Smooth muscle cell of the brain vasculature (primary cell): ENCODE results near the gene FHDC1.

Experiments
- DNase-seq: peaks from one replicate; pipeline ENCODE4 v3.0.0-alpha.2; 2012; ENCODE audit warnings: low read depth, low spot score

Gene FHDC1

DNA sequence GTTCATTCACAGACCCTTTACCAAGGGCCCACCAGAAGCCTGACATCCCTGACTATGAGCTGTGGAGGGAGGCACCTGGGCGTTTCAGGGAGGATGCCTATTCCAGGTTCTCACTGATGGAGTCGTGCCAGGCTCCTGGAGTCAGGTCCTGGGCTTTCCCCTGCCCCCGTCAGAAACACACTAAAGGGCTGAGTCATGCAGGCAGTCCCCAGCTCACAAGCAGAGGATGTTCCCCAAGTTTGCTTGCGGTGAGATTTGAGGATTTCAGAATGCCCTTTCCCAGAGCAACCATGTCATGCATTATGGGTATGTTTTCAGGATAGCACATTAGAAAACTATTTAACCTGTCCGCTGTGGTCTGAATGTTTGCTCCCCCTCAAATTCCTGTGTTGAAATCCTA lies 45.2 kb downstream of the FHDC1 start:
- DNase-seq = no peak

DNA sequence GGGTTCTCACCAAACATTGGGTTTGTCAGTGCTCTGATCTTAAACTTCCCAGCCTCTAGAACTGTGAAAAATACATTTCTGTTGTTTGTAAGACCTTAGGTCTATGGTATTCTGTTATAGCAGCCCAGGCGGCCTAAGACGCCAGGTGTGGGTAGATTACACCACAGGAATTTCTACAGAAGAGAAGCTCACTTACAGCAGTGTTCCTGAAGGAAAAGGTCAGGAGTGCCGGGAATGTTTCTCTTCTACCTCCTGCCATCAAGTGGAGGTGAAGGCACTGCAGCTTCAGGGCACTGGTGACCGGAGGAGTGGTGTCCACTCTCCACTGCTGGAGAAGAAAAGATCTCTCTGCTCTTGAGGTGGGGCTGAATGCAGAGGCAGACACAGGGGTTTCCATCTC lies 45.7 kb downstream of the FHDC1 start:
- no peak for DNase-seq

DNA sequence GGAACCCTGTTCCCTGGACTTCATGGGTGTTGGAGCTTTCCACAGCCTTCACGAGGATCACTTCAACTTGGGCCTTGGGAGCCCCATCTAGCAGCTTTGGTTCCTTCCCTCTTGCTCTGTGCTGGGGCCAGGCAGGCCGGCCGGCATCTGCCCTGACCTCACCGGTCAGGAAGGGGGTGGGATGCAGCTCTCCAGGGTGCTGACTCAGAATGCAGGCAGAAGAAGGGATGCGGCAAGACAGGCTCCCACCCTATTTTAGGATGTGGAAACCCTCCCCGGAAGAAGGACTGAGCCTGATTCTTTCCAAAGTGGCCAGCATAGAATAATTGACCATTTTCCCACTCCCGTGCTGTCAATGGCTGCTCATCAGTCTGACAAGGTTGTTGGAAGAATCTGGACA lies 47.1 kb downstream of the FHDC1 start:
- DNase-seq = no peak

DNA sequence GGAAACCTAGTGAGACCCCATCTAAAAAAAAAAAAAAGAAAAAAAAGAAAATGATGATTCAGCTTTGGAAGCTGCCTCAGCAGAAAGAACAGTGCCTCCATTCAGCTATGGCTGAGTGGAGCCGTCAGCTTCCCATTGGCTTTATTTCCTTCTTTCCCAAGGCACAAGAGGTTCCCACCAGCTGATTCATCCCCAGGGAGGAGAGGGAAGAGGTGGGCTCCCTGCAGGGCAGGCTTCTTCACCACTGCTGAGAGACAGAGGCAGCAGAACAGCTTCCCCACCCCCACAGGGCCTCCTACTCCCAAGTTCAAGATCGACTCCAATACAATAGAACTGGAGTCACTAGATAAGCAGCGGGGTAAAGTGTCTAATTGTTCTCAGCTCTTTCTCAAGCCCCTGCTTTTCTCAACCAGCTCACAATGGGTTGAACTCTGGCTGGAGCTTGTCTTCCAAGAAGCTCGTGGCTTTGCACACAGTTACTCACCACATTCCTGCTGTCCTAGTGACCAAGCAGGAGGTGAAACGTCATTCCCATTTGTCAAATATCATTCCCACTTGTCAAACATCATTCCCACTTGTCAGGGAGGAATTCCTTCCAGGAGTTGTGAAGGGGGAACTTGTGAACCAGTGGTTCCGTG lies 47.8 kb downstream of the FHDC1 start:
- no peak for DNase-seq

DNA sequence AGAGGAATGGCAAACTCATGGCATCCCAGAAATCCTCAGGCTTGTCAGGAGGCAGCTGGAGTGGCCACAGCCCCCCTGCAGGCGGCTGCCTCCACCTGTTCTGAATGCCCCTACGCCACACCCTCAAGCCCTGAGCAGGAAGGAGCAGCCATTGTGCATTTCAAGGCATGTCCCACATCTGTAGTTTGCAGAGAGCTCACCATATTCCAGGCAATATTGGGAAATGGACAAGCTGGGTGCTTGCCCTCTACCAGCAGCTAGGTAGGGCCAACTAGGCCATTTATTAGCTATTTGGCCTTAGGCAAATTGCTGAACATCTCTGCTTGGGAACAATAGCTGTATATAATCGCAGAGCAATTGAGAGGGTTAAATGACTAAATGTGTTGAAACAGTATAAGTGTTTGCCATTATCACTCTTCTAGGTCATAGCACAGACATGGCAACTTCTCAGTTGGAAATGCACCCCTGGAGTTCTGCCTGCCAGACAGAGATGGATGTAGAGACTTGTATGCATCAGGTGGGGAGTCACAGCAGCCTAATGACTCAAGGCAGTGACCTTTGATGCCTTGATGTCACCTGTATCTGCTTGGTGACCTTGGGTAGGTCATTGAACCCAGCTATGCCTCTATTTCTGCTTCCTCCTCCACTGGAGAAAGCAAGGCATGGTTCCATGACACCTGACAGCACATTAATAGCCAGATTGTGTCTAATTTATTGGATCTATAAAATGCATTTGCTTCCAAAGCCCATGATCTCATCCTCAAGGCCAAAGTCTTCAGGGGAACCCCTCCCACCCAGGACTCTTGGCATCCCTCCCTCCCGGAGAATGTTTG lies 52.8 kb downstream of the FHDC1 start:
- DNase-seq = no peak

DNA sequence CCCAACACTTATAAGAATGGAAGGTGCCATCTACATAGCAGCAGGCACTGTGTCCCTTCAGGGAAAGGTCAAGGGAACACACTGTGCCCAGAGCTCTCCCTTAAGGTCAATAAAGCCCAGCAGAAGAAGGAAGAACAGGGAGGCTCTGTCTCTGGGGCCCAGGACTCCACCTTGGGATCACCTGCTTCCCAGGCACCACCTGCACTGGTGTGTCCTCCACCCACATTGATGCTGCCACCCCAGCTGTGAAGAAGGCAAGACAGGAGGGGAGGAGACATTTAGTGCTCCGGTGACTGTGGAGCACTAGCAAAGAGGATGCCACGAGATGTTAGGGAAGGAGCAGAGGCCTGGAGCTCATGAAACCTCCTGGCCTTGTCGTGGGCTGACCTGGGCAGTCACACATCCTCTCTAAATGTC lies 53.4 kb downstream of the FHDC1 start:
- no peak for DNase-seq

DNA sequence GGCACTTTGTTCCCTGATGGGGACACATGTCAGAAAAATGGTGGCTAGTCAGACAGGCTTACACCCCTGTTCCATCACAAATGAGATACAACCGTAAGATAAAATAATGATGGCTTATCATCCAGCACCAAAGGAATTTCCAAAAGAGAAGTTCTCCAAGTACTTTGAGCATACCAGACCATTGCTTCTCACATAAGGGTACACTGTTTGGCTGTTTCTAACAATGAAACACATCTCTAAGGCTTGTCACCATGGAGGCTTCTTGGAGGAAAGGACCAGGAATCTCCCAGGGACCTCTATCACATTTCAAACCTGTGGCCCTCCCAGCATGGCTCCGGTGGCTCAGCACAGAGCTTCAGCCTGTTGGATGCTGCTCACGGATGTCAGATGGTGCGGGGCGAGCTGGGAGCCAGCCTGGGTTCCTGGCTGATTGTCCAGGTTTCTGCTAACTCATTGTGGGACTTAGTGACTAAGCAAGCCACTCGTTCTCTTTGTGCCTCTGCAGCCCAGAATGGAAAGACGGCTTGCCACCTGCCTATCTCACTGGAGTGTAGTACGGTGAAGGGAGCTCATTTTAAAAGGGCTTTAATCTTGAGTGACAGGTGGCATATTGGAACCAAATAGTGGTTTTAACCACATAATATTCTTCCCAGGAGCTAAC lies 54.5 kb downstream of the FHDC1 start:
- no peak for DNase-seq

DNA sequence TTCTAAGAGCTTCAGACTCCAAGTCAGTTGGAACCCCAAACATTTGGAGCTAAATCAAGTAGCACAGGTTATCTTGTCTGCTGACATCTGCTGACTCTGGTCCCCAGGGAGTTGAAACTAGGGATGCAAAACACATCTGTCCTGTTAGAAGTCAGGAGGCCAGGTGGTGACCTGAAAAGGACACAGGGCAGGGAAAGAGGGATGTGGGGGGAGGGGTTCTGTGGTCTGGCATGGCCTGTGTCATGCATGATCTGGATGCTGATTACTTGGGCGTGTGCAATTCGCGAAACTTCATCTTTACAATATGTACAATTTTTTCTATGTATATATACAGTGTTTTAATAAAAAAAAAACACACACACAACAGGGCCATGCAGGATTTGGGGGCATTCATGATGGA lies 55.3 kb downstream of the FHDC1 start:
- DNase-seq = no peak

DNA sequence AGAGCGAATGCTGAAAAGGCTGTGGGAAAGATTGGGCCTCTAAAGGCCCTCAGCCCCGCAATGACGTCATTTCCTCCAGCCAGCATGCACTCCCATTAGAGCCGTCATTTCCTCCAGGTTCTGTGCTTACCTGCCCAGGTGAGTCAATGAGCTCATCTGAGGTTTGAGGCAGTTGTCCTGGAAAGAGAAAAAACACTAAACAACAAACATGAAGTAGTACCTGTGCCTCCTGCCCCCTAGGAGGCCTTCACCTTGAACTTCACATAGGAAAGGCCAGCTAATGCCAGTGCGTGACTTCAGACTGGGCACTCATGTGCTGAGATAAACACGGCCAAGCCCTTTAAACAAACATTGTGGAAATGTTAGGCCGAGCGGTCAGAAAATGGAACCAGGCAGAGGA lies 55.9 kb downstream of the FHDC1 start:
- no peak for DNase-seq

DNA sequence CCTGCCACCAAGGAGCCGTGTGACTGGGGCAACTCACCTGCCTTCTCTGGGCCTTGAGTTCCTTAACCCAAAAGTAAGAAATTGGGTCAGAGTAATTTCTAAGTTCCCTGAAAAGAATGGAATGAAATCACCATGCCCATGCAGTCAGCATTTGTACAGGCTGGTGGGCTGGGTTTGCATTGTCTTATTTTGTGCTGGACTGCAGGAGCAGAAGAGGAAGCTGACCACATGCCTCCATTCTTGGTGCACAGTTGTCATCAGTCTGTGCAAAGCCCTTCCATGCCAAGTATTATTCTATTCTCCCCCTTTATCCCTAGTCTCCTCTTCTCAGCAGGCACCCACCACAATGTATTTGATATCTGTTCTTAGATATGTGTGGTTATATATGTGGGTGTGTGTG lies 56.3 kb downstream of the FHDC1 start:
- DNase-seq = no peak

DNA sequence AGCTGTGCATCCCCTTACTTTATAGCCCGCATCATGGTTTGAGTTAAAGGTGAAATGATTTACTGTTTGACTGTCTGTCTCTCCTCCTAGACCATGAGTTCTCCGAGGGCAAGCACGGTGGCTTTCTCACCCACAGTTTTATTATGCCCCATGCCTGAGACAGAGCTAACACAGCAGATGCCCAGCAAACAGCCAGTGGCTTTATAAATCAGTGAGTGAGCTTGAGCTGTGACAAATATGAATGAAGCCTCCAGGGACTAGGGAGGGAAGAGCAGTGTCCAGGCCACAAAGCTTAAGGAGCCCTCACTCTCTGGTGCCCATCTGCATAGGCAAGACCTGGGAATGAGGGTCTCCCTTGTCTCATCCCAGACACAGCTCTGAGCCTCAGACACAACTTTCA lies 57.9 kb downstream of the FHDC1 start:
- no peak for DNase-seq

DNA sequence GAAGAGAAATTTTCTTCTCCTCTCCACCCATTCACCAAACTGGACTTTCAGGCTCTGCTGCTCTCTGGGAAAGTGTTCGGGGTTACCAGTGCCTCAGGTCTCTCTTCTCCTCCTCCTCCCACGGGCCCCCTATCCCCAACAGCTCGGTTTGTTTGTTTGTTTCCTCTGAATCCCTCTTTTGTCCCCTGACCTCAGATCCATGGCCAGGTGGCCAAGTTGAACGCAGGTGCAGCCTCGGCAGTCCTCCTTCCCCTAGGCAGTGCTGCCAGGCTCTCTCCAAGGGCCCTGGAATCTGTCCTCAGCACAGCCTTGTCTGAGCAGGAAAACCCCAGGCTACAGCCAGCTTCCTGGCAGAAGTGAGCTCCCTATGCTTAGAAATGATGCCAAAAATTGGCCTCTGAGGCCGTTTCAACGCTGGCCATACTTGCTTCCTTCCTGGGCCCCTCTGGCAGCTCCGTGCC lies 60.0 kb downstream of the FHDC1 start:
- DNase-seq = no peak

DNA sequence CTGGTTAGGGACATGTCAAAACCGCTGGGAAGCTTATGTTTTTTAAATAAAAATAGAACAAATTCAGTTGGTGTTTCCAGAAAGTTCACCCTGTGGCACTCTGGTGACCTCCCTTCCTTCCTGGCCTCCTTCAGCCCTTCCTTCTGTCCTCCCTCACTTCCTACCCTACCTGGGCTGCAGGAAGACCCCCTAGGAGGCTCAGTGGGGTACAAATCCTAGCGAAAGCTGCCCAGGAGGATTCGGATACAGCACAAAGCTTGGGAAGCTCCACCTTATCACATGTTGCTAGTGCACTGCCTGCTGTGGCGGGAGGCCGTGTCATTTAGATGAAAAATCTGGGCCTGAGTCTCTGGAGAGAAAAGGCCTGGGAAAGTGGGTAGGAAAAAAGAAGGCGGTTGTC lies 60.5 kb downstream of the FHDC1 start:
- DNase-seq = no peak

DNA sequence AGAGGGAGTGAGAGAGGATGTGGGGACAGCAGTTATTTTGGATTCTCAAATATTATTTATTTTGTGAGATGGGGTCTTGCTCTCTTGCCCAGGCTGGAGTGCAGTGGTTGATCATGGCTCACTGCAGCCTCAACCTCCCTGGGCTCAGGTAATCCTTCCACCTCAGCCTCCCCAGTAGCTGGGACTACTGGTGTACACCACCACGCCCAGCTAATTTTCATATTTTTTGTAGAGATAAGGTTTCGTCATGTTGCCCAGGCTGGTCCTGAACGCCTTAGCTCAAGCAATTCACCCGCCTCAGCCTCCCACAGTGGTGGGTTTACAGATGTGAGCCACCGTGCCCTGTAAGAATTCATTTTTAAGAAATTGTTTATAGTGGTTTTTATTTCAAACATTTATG lies 61.2 kb downstream of the FHDC1 start:
- DNase-seq = no peak

DNA sequence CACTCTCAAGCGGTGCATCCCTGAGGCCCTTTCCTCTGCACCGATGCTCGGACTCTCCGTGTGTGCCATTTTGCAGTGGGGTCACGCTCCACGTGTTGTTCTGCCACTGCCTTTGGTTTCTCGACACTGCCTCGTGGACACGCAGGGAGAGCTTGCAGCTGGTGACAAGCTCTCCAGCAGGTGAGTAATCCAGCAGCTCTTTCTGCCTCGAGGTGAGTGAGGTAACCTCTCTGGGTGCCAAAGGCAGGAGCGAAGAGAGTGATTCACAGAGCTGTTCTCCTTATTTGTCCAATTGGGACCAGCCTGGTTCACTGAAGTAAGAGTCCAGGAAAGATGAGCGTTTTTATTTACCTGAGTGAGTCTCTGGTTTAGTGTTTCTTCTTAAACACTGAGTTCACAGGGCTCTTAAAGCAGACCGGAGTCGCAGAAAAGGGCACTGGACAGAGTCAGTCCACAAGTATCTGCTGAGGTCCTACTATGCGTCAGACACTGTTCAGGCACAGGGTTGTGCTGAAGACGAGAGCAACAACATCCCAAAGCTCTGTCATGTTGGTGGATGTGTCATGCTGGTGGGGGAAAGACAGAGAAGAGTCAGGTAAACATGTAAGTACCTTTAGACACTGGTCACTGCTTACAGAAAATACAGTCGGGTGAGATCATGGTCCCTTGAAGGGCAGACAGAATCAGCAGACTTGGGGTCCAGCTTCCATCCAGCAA lies 61.8 kb downstream of the FHDC1 start:
- DNase-seq = no peak

DNA sequence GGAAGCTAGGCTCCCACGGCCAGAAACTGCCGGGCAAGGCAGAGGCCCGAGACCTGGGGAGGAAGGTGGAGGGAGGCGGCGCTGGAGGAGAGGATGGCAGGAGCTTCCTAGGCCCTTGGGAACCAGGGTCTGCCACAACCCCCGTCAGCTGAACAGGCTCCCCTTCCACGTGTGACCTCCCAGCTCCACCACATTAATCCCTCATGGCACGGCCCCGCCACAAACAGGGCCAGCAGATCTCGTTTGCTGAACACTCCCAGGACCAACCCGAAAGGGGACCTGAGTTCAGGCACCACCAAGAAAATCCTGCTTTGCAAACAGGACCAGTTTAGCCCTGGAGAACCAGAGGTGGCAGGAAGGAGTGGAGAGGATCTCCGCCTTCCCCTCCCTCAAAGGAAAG lies 62.7 kb downstream of the FHDC1 start:
- DNase-seq = no peak

DNA sequence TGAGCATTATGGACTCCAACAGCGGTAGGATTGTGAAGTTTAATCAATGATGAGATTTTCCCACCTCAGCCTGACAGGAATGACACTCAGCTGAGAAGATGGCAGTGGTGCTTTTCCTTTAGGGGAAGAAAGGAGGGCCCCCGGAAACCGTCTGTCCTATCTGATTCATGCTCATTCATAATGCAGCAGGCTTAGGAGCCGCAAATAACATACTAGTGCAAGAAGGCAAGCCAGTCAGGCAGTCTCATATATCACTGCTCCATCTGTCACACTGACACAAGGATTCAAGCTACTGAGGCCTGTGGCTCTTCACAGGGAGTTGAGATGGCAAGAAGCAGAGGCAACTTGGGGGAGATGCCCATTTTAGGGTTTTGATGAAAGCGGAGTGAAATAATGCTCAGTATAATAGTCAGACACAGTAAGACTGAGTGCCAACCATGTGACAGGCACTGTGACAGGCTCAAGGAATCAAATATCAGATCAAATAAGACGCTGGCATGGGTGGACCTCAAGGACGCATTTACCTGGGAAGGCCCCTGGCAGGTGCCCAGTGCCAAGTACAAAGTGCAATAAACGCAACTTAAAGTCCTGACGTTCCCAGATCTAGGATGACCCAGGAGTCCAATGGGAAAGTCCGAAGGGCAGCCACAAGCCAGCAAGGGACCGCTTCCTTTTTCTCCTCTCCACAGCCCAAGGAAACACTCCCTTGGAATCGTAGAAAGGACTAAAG lies 63.4 kb downstream of the FHDC1 start:
- no peak for DNase-seq

DNA sequence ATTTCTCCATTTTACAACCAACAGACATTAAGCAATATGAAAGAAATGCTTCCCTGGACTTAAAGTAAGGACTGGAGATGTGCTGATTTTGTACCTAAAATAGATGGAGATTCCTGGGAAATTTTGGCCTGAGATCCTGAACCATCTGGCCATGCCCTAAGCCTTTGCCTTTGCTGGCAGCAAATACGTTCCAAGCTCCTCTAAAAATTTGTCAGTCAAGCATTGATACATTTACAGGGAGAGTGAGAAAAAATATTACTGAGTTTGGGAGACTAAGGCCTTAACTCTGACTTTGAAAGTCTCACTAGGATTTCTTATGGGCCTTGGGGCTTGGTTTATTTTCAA lies 63.9 kb downstream of the FHDC1 start:
- no peak for DNase-seq

DNA sequence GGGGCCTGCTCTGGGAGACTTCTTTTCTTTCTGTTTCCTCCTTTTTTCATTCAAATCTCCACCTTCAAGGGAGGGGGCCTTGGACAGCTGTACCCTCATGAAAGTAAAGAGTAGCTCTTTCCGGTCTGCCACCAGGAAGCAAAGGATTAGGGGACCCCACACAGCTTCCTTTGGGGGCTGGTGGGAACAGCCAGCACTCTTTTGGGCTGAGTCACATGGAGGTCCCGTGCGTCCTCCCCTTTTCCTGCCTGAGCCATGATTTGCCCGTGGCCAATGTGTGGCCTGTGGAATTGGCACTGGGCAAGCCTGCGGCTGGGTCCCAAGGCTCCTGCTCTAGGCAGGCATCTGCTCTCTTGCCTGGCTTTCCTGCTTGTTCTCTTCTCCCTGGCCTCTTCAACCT lies 65.5 kb downstream of the FHDC1 start:
- DNase-seq = no peak

DNA sequence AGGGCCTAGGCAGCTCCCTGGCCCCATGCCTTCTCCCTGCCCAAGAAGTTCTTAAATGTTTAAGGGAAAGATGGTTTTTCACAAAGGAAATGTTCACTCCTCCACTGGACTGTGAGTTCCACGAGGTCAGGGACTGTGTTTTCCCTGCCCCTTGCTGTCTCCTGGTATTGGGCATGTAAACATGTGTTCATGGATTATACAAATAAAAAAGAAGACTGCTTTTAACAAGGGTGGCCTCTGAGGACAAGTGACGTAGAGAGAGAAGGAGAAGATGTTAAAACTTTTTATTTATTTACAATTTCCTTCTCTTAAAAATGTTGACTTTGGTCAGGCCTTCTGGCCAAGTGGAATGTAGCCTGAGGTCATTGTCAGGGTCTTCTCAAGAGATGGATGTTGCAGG lies 66.0 kb downstream of the FHDC1 start:
- DNase-seq = no peak

DNA sequence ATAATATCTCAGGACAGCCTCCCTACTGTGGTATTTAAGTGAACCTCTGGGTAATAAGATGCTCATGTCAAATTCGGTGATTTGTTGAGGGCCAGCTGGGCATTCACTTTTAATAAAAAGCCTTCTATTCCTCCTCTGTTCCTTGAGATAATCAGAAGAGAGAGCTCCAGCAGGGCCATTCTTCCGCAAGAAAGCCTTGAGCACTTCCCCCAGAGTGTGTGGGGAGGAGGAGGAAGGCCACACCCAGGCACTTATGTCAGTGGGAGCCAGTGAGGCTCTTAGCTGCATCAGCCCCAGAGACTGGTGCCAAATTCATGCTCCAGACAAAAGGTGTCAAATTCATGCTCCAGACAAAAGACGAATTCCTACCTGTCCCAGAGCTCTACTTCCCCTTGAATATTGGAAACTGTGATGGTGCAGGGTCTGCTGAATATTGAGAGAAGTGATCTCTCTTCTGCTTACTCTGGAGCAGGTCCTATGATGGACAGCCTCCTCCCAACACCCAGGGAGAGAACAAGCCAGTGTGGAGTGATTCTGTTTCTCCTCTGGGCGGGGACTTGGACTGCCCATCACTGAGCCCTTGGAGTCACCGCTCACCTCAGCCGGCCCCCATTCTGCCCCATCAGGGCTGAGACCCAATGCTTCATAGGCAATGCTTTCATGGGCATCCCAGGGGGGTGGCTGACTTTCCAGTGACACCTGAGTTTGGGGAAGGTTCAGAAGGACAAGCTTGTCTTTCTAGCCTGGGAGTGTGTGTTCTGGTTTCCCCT lies 68.1 kb downstream of the FHDC1 start:
- no peak for DNase-seq
